GM12878 (cell line): ENCODE results near the gene DNAJC11. TPM values are rescaled to one million over a fixed set of nuclear protein-coding genes. Genes with fewer than 3 reads are reported as not detected.

ENCODE experiments used
- ATF7 ChIP-seq: fragments of 450-650 bp; IDR thresholded peaks from 2 replicates; pipeline ENCODE4 v1.6.1; 2016; ENCODE audit warnings: low read depth, mild to moderate bottlenecking
- CREB1 ChIP-seq: IDR thresholded peaks from 2 replicates; pipeline ENCODE4 v1.6.1; 2012; ENCODE audit warnings: low read depth, mild to moderate bottlenecking, inconsistent platforms
- CREM ChIP-seq: IDR thresholded peaks from 2 replicates; pipeline ENCODE4 v1.6.1; 2014; ENCODE audit warnings: antibody characterized with exemption, low read depth
- FOXK2 ChIP-seq: fragments of 450-650 bp; IDR thresholded peaks from 2 replicates; pipeline ENCODE4 v1.6.1; 2017; ENCODE audit warnings: mild to moderate bottlenecking, moderate library complexity
- KDM1A ChIP-seq: fragments of 200-600 bp; sonication (generic); IDR thresholded peaks from 2 replicates; pipeline ENCODE4 v1.6.1; 2016; ENCODE audit warnings: borderline replicate concordance
- MTA3 ChIP-seq: IDR thresholded peaks from 2 replicates; pipeline ENCODE4 v1.6.1; 2012; ENCODE audit warnings: low read length, inconsistent platforms, borderline replicate concordance
- POLR2AphosphoS2 ChIP-seq: IDR thresholded peaks from 2 replicates; pipeline ENCODE4 v1.6.1; 2011; ENCODE audit warnings: low read depth, mild to moderate bottlenecking, low read length, improper control_type of control experiment, moderate library complexity
- POLR2AphosphoS5 ChIP-seq: IDR thresholded peaks from 2 replicates; pipeline ENCODE4 v1.6.1; 2011; ENCODE audit warnings: mild to moderate bottlenecking, low read length, inconsistent platforms
- POU2F2 ChIP-seq: IDR thresholded peaks from 3 replicates; pipeline ENCODE4 v1.6.1; 2011; ENCODE audit warnings: low read depth, mild to moderate bottlenecking, low read length, borderline replicate concordance
- SPI1 ChIP-seq: IDR thresholded peaks from 2 replicates; pipeline ENCODE4 v1.6.1; 2011; ENCODE audit warnings: low read depth, mild to moderate bottlenecking, low read length, moderate library complexity, borderline replicate concordance; ENCODE audit not compliant: insufficient read depth
- SRF ChIP-seq, 2 experiments: IDR thresholded peaks; 2 replicates each; pipeline ENCODE4 v1.6.1; 2011; ENCODE audit warnings: low read depth in 2 of 2, low read length in 2 of 2, mild to moderate bottlenecking in 1 of 2, moderate library complexity in 1 of 2
- TCF12 ChIP-seq: IDR thresholded peaks from 2 replicates; pipeline ENCODE4 v1.6.1; 2011; ENCODE audit warnings: low read depth, mild to moderate bottlenecking, low read length
- TCF3 ChIP-seq: IDR thresholded peaks from 2 replicates; pipeline ENCODE4 v1.6.1; 2012; ENCODE audit warnings: low read depth, mild to moderate bottlenecking, low read length, borderline replicate concordance; ENCODE audit not compliant: insufficient read depth
- WRNIP1 ChIP-seq: IDR thresholded peaks from 2 replicates; pipeline ENCODE4 v1.6.1; 2011; ENCODE audit warnings: low read depth, low read length, improper control_type of control experiment, borderline replicate concordance
- ZNF592 ChIP-seq: fragments of 450-650 bp; IDR thresholded peaks from 2 replicates; pipeline ENCODE4 v1.6.1; 2017; ENCODE audit warnings: mild to moderate bottlenecking, moderate library complexity
- polyA plus RNA-seq, 11 experiments: library from polyadenylated mRNA; depleted of rRNA in 4 of 11; unstranded in 6 of 11; stranded (reverse) in 5 of 11; fragments of >200 nt; fragmentation: Nextera tagmentation in 4 of 11; fragmentation: Illumina TruSeq in 1 of 11; extraction: Ambion mirVana in 4 of 11; extraction: Trizol in 1 of 11; gene quantifications; 1 replicate in 1 of 11; 2 replicates in 10 of 11; pipeline versions ENCODE4 v1.2.1 to v1.2.3, GENCODE V29; 2011 to 2016; ENCODE audit warnings: inconsistent platforms in 2 of 11, missing spikeins in 2 of 11, low read depth in 1 of 11
- total RNA-seq, 4 experiments: library from RNA; depleted of rRNA in 3 of 4; stranded (reverse); fragments of >200 nt in 3 of 4; fragmentation: Illumina TruSeq in 1 of 4; extraction: Trizol in 1 of 4; gene quantifications; 2 replicates each; pipeline versions ENCODE4 v1.2.1 to v1.2.3, GENCODE V29; 2013 to 2021
- TF ChIP-seq, protein P1 (sequence below): IDR thresholded peaks from 2 replicates; pipeline ENCODE4 v1.6.1; 2012; ENCODE audit warnings: low read depth, low read length, improper control_type of control experiment
- TF ChIP-seq, protein P2 (sequence below): fragments of 450-650 bp; IDR thresholded peaks from 2 replicates; pipeline ENCODE4 v1.6.1; 2017; ENCODE audit warnings: mild to moderate bottlenecking
- TF ChIP-seq, protein P3 (sequence below), 3 experiments: IDR thresholded peaks in 2 of 3; conservative IDR thresholded peaks in 1 of 3; 2 replicates each; pipeline ENCODE4 v1.5.1; 2011; ENCODE audit warnings: low read depth in 3 of 3, low read length in 3 of 3, mild to moderate bottlenecking in 3 of 3, control low read depth in 2 of 3, moderate library complexity in 2 of 3, inconsistent platforms in 1 of 3, mixed read lengths in 1 of 3; ENCODE audit not compliant: control insufficient read depth in 2 of 3, insufficient read depth in 1 of 3; ENCODE audit errors: extremely low read depth in 1 of 3

The DNAJC11 gene
- total and polyA plus RNA-seq, 10 of the 15 experiments (the other 5 are each of a cell fraction or from before 2014, with no cell fraction given), result 5.0 to 58.8 (median 39.5) TPM

DNA sequence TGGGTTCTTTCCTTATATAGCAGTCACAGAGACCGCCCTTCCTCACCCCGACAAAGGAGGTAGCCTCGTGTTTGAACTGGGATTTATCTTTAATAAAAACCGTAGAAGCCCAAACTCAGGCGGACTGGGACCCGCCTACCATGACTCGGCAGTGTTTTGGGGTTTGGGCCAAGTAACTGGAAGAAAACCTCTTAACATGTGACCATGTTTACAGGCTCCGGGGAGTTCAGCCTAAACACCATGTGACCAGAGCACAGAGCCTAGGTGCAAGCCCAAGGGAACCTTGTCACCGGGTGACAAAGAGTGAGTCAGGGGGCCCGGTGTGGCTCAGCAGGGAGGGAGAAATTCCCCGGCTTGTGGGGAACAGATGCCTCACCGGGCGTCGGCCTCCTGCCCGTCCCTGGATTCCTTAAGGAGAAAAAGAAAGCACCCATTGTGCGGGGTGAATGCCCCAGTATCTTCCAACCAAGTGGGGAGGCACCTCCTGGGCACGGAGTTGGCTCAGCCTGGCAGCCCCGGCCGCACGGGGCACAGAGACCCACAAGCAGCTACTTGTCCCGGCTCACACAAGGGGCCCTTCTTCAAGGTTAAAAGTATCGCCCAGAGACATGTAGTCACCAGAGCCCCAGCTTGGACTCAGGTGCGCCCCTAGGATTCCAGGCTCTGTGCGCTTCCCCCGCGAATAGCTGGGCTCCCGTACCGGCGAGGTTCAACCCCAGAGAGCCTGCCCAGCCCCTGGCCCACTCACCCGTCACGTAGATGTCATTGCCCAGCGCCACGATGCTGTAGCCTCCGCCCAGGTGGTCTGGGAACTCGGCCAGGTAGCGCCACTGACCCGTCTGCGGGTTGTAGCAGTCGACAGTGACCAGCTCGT, 100.3 kb downstream of the DNAJC11 start (continued):
- TF ChIP-seq ZNF592 (no peak), TCF12 (0 out of 2 replicates have a peak, but pooled peaks have one; percentile 3), MTA3 (no peak), CREB1 (peak; percentile 44), SPI1 (0 out of 2 replicates have a peak, but pooled peaks have one; percentile 2), POLR2AphosphoS2 (0 out of 2 replicates have a peak, but pooled peaks have one; percentile 28), TCF3 (no peak), POLR2AphosphoS5 (peak; percentile 49; the same call in 1 of the 2 replicates), ATF7 (no peak), FOXK2 (peak; percentile 83), WRNIP1 (no peak), CREM (peak; percentile 45), POU2F2 (no peak), KDM1A (no peak), SRF (IDR thresholded peaks at IDR 0.05; ENCODE audit: low read depth in 2 of 2, low read length in 2 of 2) (peak in 1 of 2 experiments; percentile 84; a peak in 2 of 4 replicates)
- TF ChIP-seq, protein P1, sequence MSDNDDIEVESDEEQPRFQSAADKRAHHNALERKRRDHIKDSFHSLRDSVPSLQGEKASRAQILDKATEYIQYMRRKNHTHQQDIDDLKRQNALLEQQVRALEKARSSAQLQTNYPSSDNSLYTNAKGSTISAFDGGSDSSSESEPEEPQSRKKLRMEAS, result peak; percentile 80
- TF ChIP-seq, protein P2, sequence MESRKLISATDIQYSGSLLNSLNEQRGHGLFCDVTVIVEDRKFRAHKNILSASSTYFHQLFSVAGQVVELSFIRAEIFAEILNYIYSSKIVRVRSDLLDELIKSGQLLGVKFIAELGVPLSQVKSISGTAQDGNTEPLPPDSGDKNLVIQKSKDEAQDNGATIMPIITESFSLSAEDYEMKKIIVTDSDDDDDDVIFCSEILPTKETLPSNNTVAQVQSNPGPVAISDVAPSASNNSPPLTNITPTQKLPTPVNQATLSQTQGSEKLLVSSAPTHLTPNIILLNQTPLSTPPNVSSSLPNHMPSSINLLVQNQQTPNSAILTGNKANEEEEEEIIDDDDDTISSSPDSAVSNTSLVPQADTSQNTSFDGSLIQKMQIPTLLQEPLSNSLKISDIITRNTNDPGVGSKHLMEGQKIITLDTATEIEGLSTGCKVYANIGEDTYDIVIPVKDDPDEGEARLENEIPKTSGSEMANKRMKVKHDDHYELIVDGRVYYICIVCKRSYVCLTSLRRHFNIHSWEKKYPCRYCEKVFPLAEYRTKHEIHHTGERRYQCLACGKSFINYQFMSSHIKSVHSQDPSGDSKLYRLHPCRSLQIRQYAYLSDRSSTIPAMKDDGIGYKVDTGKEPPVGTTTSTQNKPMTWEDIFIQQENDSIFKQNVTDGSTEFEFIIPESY, result no peak
- TF ChIP-seq, protein P3, sequence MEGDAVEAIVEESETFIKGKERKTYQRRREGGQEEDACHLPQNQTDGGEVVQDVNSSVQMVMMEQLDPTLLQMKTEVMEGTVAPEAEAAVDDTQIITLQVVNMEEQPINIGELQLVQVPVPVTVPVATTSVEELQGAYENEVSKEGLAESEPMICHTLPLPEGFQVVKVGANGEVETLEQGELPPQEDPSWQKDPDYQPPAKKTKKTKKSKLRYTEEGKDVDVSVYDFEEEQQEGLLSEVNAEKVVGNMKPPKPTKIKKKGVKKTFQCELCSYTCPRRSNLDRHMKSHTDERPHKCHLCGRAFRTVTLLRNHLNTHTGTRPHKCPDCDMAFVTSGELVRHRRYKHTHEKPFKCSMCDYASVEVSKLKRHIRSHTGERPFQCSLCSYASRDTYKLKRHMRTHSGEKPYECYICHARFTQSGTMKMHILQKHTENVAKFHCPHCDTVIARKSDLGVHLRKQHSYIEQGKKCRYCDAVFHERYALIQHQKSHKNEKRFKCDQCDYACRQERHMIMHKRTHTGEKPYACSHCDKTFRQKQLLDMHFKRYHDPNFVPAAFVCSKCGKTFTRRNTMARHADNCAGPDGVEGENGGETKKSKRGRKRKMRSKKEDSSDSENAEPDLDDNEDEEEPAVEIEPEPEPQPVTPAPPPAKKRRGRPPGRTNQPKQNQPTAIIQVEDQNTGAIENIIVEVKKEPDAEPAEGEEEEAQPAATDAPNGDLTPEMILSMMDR (IDR thresholded peaks at IDR 0.05 in 2 of 3, conservative IDR thresholded peaks at IDR 0.05 in 1 of 3; ENCODE audit: control insufficient read depth in 2 of 3, extremely low read depth in 1 of 3, insufficient read depth in 1 of 3, low read depth in 3 of 3, low read length in 3 of 3), result peak in 1 of 3 experiments; percentile 1; a peak in 1 of 6 replicates
